Fibroblast of lung (primary cell): ENCODE data around the gene C1QTNF3.

ENCODE experiments used
- CTCF ChIP-seq, 2 donors: IDR thresholded peaks in 1 of 2; conservative IDR thresholded peaks in 1 of 2; 1 replicate in 1 of 2; 2 replicates in 1 of 2; pipeline ENCODE4 v1.5.1; 2011 to 2012; ENCODE audit warnings: low read length in 2 of 2, control low read depth in 1 of 2, inconsistent platforms in 1 of 2, low read depth in 1 of 2, mild to moderate bottlenecking in 1 of 2
- EZH2 ChIP-seq: IDR thresholded peaks from 2 replicates; pipeline ENCODE4 v1.5.1; 2012; ENCODE audit warnings: low read length, control low read depth, mild to moderate bottlenecking; ENCODE audit errors: missing control alignments

DNA sequence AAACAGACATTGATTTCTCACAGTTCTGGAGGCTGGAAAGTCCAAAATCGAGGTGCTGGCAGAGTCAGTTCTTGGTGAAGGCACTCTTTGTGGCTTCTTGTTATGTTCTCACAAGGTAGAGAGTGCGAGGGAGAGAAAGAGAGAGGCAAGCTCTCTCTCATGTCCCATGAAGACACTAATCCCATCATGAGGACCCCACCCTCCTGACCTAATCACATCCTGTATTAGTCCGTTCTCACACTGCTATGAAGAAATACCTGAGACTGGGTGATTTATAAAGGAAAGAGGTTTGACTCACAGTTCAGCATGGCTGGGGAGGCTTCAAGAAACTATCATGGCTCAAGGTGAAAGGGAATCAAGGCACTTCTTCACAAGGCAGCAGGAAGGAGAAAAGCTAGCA is 29.5 kb downstream of the C1QTNF3 start:
- TF ChIP-seq CTCF (conservative IDR thresholded peaks at IDR 0.05 in 1 of 2, IDR thresholded peaks at IDR 0.05 in 1 of 2; ENCODE audit: low read depth in 1 of 2, low read length in 2 of 2) (no peak), EZH2 (no peak)
